ENCODE measurements around the gene RORC. TPM values are rescaled to one million over a fixed set of nuclear protein-coding genes. Genes with fewer than 3 reads are reported as not detected.

RORC gene
- total and polyA plus RNA-seq, 2 of the 8 experiments (the other 6 are each of a cell fraction or from before 2014, with no cell fraction given) = 0.44 to 0.54 TPM

GRCh38 chr1:151816548-151817352, 14.9 kb downstream of the RORC start:
- no peak overlapping the region for H2BK20ac ChIP-seq (ENCODE audit: low read length)
- CTCF ChIA-PET (ENCODE audit: partially characterized antibody) = interaction anchor here (0.7 to 1.2 kb wide), 4 partner anchors 9 to 78 kb away, joined by 3 to 4 read pairs (median 4); no protein-coding TSS in a partner anchor
- H4K8ac ChIP-seq (ENCODE audit: extremely low read depth, insufficient read depth, low read length) = peak overlapping the region; percentile 9; the same call in 1 of the 2 replicates
- H2BK12ac ChIP-seq (ENCODE audit: low read depth, low read length) = no peak overlapping the region
- H4K5ac ChIP-seq (ENCODE audit: insufficient read length, low read depth, low read length) = no peak overlapping the region
- no peak overlapping the region for H2BK15ac ChIP-seq (ENCODE audit: low read length)
- no peak overlapping the region for H2BK120ac ChIP-seq (replicated peaks; ENCODE audit: low read depth, low read length)
- no peak overlapping the region for H3K4ac ChIP-seq (replicated peaks; ENCODE audit: insufficient read length, low read depth, low read length)
- no peak overlapping the region for H3K23ac ChIP-seq (ENCODE audit: insufficient read length)
- H3K79me2 ChIP-seq (ENCODE audit: control insufficient read depth in 1 of 2, insufficient read depth in 2 of 2, low read length in 2 of 2) = no peaks in the 10 kb centered on the region
- FAIRE-seq = no peak
- no peak overlapping the region for H3K14ac ChIP-seq (ENCODE audit: insufficient read length)
- H3K9me3 ChIP-seq (ENCODE audit: insufficient read depth in 2 of 2, low read depth in 1 of 2, low read length in 1 of 2) = no peaks in the 10 kb centered on the region
- no peaks in the 10 kb centered on the region for H3K79me1 ChIP-seq (ENCODE audit: low read depth, low read length)
- H3K23me2 ChIP-seq (ENCODE audit: low read depth, low read length) = no peaks in the 10 kb centered on the region; the same call in 1 of the 2 replicates
- no peak overlapping the region; the same call in 1 of the 2 replicates for H3K27ac ChIP-seq (ENCODE audit: low read depth, low read length)
- POLR2A ChIA-PET (ENCODE audit: partially characterized antibody) = interaction anchor here (1.1 to 1.4 kb wide), 2 partner anchors 53 to 83 kb away, joined by 3 read pairs; partner anchors contain the start of gene MRPL9
- no peak overlapping the region for H2AFZ ChIP-seq (ENCODE audit: low read length)
- no peak overlapping the region for H3K56ac ChIP-seq (replicated peaks; ENCODE audit: insufficient read length, low read depth, low read length)
- no peak overlapping the region for H3K9ac ChIP-seq (replicated peaks in 1 of 4; ENCODE audit: extremely low read depth in 1 of 4, low read depth in 3 of 4, low read length in 3 of 4)
- H3K4me1 ChIP-seq (replicated peaks in 1 of 4; ENCODE audit: control insufficient read depth in 3 of 4, insufficient read depth in 4 of 4, low read length in 3 of 4) = no peaks in the 10 kb centered on the region; a peak in 1 of 7 replicates
- no peak overlapping the region for H4K91ac ChIP-seq (replicated peaks; ENCODE audit: insufficient read length, low read length)
- H3K18ac ChIP-seq (ENCODE audit: extremely low read depth, low read length) = no peak overlapping the region
- H3K4me3 ChIP-seq (ENCODE audit: extremely low read depth in 1 of 4, insufficient read depth in 2 of 4, low read depth in 3 of 4, low read length in 4 of 4) = no peak overlapping the region
- H2AK5ac ChIP-seq (ENCODE audit: low read depth, low read length) = no peak overlapping the region
- no peaks in the 10 kb centered on the region for H3K36me3 ChIP-seq (ENCODE audit: control insufficient read depth in 2 of 4, insufficient read depth in 4 of 4, low read length in 3 of 4)
- no peak for DNase-seq (ENCODE audit: low read depth in 1 of 2, low spot score in 2 of 2)
- no peaks in the 10 kb centered on the region for H3K27me3 ChIP-seq (replicated peaks in 1 of 4; ENCODE audit: control insufficient read depth in 3 of 4, extremely low read depth in 1 of 4, insufficient read depth in 3 of 4, low read length in 3 of 4)
- no peak overlapping the region for H3K4me2 ChIP-seq (ENCODE audit: insufficient read depth in 1 of 2, low read depth in 2 of 2, low read length in 2 of 2)
- WGBS, 2 experiments (ENCODE audit: extremely low coverage in 1 of 2, insufficient coverage in 1 of 2, insufficient read length in 1 of 2, insufficient replicate concordance in 2 of 2, low coverage in 1 of 2, low lambda C conversion rate in 2 of 2, missing lambda C conversion rate in 1 of 2) = 80% methylated on average over 26 of the region's 26 CpGs; no CpG with 5 or more reads in 1 of the 2 experiments
- H4K20me1 ChIP-seq (replicated peaks in 1 of 2; ENCODE audit: control insufficient read depth in 1 of 2, insufficient read depth in 2 of 2, low read length in 2 of 2) = no peaks in the 10 kb centered on the region
- H2BK5ac ChIP-seq (ENCODE audit: low read depth, low read length) = no peak overlapping the region
- TF ChIP-seq ASH2L (IDR thresholded peaks at IDR 0.05; ENCODE audit: low read length) = no peak
- TF ChIP-seq GABPA (IDR thresholded peaks at IDR 0.05; ENCODE audit: borderline replicate concordance, insufficient read depth, low read length) = no peak
- no peak for TF ChIP-seq CREB1 (IDR thresholded peaks at IDR 0.05)
- no peak for TF ChIP-seq CEBPB (IDR thresholded peaks at IDR 0.05; ENCODE audit: low read depth, low read length)
- no peak for TF ChIP-seq TAF7 (optimal IDR thresholded peaks at IDR 0.05; ENCODE audit: borderline replicate concordance, low read depth, low read length)
- TF ChIP-seq CBX8 (IDR thresholded peaks at IDR 0.05; ENCODE audit: borderline replicate concordance, low read depth, low read length) = no peak
- no peak for TF ChIP-seq ATF3 (IDR thresholded peaks at IDR 0.05; ENCODE audit: insufficient read depth, low read depth, low read length)
- TF ChIP-seq KDM1A (IDR thresholded peaks at IDR 0.05; ENCODE audit: borderline replicate concordance, low read length) = no peak
- TF ChIP-seq TCF12 (IDR thresholded peaks at IDR 0.05; ENCODE audit: low read depth, low read length) = no peak
- no peak for TF ChIP-seq SP2 (IDR thresholded peaks at IDR 0.05; ENCODE audit: low read length)

All from H1 (cell line).